ENCODE data around the gene BPIFB2. TPM values are rescaled to one million over a fixed set of nuclear protein-coding genes. Genes with fewer than 3 reads are reported as not detected.

The BPIFB2 gene
- total RNA-seq, 1 donor from 2014 or later: not detected

DNA sequence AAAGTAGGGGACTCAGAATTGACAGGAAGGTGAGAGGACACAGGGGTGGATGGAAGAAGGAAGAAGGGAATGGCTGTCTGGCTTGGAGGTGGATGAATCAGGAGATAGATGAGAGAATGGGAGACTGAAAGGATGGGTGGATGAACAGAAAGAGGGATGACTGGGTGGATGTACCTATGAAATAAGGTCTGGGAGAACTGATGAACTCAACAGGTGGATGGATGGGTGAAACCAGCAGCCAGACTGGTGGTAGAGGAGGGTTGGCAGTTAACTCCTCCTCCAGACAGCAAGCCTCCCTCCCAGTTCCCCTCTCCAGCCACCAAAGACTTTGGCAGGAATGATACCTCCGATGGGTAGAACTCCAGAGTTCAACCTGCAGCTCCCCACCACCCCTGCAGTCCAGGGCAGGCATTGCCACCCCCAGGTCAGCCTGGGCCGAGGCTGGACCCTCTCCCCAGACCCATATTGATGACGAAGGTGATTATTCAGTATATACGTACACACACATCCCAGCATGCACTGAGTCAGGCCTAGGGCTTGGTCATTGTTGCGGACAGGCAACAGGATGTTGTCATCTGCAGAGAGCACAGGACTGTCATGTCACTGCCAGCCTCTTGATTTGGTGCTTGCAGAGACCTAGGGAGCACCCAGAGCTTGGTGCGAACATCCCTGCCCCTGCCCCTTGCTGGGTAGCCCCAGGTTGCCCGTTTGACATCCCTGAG, 5.3 kb upstream of the BPIFB2 start:
- Histone ChIP-seq H3K4me1 (no peaks in the 10 kb centered on the region), H3K27me3 (no peaks in the 10 kb centered on the region), H3K9me3 (no peaks in the 10 kb centered on the region), H3K27ac (no peak overlapping the region), H3K4me3 (no peak overlapping the region), H3K36me3 (no peaks in the 10 kb centered on the region)
- no peak for DNase-seq (ENCODE audit: extremely low spot score in 2 of 2)
- intact Hi-C loops (cut with DNase I): no loop called here
- TF ChIP-seq POLR2AphosphoS5 (IDR thresholded peaks at IDR 0.05; ENCODE audit: insufficient read depth in 1 of 2, low read depth in 1 of 2) (no peak), CTCF (IDR thresholded peaks at IDR 0.05) (no peak), POLR2A (IDR thresholded peaks at IDR 0.05) (no peak)

DNA sequence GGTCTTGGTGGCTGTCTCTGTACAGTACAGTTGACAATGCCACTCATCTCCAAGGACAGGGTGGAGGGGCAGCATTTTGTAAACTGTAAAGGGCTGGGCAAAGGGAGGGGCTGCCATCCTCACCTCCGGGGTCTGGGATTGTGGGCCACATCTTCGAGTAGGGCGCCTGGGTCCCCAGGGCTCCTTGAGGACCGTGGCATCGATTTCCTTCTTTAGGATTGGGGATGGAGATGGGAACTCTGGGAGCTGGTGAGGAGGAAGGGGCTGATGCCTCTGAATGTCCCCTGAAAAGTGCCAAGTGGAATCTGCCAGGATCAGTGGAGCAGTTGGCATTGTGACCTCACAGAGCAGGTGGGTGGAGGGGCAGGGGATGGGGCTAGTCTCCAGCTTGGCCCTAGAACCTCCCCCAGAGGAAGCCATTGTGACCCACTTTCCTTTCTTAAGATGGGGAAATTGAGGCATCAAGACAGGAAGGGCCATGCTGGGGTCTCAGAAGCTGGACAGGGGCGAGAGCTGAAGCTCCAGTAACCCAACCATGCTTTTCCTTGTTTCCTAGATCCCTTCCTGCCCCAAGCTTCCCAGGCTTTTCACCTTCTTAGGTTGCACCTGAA, 3.3 kb upstream of the BPIFB2 start, which contains the start of gene SUN5:
SUN5 (minus strand) TSS at position 293 of the 611 bp plus-strand sequence; CDS start at position 200, 93 bp downstream.
- H3K36me3 ChIP-seq: no peaks in the 10 kb centered on the region
- no peaks in the 10 kb centered on the region for H3K27me3 ChIP-seq
- no peaks in the 10 kb centered on the region for H3K9me3 ChIP-seq
- intact Hi-C loops (cut with DNase I): no loop called here
- DNase-seq (ENCODE audit: extremely low spot score in 2 of 2): no peak
- no peaks in the 10 kb centered on the region for H3K4me1 ChIP-seq
- TF ChIP-seq POLR2A (IDR thresholded peaks at IDR 0.05) (no peak), POLR2AphosphoS5 (IDR thresholded peaks at IDR 0.05; ENCODE audit: insufficient read depth in 1 of 2, low read depth in 1 of 2) (no peak), CTCF (IDR thresholded peaks at IDR 0.05) (no peak)
- H3K27ac ChIP-seq: no peak within 1 kb of the TSS
- H3K4me3 ChIP-seq: no peak within 1 kb of the TSS

DNA sequence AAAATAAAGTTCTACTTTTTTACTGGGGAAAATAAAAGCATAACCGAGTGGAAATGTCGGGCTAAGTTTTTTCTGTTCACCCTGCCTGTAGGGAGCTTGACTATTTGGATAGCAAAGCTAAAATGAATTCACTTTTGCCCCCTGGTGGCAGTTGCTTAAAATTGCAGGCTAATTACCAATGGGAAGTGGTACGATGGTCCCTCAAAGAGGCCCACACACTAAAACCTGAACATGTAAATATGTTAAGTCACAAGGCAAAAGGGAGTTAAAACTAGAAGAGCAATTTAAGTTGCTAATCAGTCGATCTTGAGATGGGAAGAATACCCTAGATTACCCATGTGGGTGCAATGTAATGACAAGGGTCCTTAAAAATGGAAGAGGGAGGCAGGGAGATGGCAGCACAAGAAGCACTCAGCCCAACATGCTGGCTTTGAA, 2.4 kb upstream of the BPIFB2 start:
- H3K4me3 ChIP-seq: no peak overlapping the region
- no peaks in the 10 kb centered on the region for H3K9me3 ChIP-seq
- DNase-seq (ENCODE audit: extremely low spot score in 2 of 2): no peak
- no peak for TF ChIP-seq POLR2AphosphoS5 (IDR thresholded peaks at IDR 0.05; ENCODE audit: insufficient read depth in 1 of 2, low read depth in 1 of 2)
- TF ChIP-seq CTCF (IDR thresholded peaks at IDR 0.05): no peak
- TF ChIP-seq POLR2A (IDR thresholded peaks at IDR 0.05): no peak
- H3K27ac ChIP-seq: no peak overlapping the region
- H3K27me3 ChIP-seq: no peaks in the 10 kb centered on the region
- H3K4me1 ChIP-seq: no peaks in the 10 kb centered on the region
- intact Hi-C loops (cut with DNase I): no loop called here
- no peaks in the 10 kb centered on the region for H3K36me3 ChIP-seq

DNA sequence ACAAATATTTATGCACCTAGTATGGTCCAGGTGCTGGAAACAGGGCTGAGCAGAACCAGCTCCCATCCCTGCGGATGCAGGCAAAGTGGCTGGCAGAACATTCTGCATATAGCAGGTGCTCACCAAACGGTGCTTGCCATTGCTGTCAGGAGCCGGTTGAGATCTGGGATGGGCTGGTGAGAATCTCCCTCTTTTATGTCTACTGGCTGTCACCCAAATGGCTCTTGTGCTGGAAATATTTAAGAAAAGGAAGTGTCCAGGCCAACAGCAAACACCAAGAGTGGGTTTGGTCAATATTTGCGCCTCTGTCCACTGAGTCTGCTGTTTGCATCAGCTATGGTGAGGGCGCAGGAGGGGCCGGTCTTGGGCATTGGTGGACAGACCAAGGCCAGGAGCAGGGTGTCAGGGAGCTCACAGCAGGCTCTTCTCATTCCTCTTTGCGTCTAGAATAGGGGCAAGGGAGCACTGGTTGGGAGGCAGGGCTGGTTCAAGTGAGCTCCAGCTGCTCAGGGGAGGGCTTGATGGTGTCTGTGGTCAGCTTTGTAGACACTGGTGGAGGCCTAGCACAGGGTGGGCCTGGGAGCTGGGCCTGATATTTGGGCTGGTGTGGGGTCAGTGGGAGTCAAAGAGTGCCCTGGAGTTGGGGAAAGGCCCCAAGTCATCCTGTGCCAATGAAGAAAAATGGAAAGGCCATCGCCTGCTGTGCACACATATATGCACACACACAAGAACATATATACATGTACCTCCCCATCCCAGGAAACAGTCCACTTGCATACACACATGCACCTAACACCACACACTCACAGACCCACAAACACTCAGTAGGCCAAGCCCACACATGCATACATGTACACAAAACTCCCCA, 1.4 kb upstream of the BPIFB2 start:
- H3K9me3 ChIP-seq: no peaks in the 10 kb centered on the region
- H3K27ac ChIP-seq: no peak overlapping the region
- TF ChIP-seq CTCF (IDR thresholded peaks at IDR 0.05) (no peak), POLR2AphosphoS5 (IDR thresholded peaks at IDR 0.05; ENCODE audit: insufficient read depth in 1 of 2, low read depth in 1 of 2) (no peak)
- H3K4me1 ChIP-seq: no peaks in the 10 kb centered on the region
- H3K36me3 ChIP-seq: no peaks in the 10 kb centered on the region
- H3K27me3 ChIP-seq: no peaks in the 10 kb centered on the region
- no peak for DNase-seq (ENCODE audit: extremely low spot score in 2 of 2)
- intact Hi-C loops (cut with DNase I): no loop called here
- no peak overlapping the region for H3K4me3 ChIP-seq
